Mesendoderm (in vitro differentiated cells): ENCODE measurements around the gene ALDH3B1.

Experiments used
- DNase-seq: peaks from one replicate; pipeline ENCODE4 v3.0.0; 2013
- H2AK5ac ChIP-seq: 2 replicates; pipeline ENCODE4 v1.6.1; 2013; ENCODE audit warnings: low read length, inconsistent platforms
- H2BK120ac ChIP-seq: 2 replicates; pipeline ENCODE4 v1.6.1; 2013; ENCODE audit warnings: low read depth, mild to moderate bottlenecking, low read length, moderate library complexity, mixed read lengths
- H2BK15ac ChIP-seq: replicated peaks from 2 replicates; pipeline ENCODE4 v1.6.1; 2013; ENCODE audit warnings: low read depth, mild to moderate bottlenecking, moderate library complexity
- H2BK5ac ChIP-seq: 2 replicates; pipeline ENCODE4 v1.6.1; 2013; ENCODE audit warnings: low read length, inconsistent platforms
- H3K18ac ChIP-seq: 2 replicates; pipeline ENCODE4 v1.6.1; 2013; ENCODE audit warnings: mild to moderate bottlenecking, low read length, mixed read lengths
- H3K23ac ChIP-seq: one replicate; pipeline ENCODE4 v1.6.1; 2013; ENCODE audit warnings: low read length
- H3K27ac ChIP-seq: 2 replicates; pipeline ENCODE4 v1.5.1; 2013; ENCODE audit warnings: low read depth, mild to moderate bottlenecking, inconsistent platforms, low read length, moderate library complexity
- H3K27me3 ChIP-seq: 2 replicates; pipeline ENCODE4 v1.6.1; 2013; ENCODE audit warnings: low read length, control low read depth, mild to moderate bottlenecking, inconsistent platforms; ENCODE audit not compliant: insufficient read depth, poor library complexity
- H3K36me3 ChIP-seq: 2 replicates; pipeline ENCODE4 v1.6.1; 2013; ENCODE audit warnings: low read length, inconsistent platforms; ENCODE audit not compliant: control insufficient read depth, insufficient read depth
- H3K4ac ChIP-seq: one replicate; pipeline ENCODE4 v1.6.1; 2013; ENCODE audit warnings: low read depth, mild to moderate bottlenecking, low read length, moderate library complexity
- H3K4me1 ChIP-seq: 2 replicates; pipeline ENCODE4 v1.6.1; 2013; ENCODE audit warnings: low read depth, low read length, inconsistent platforms; ENCODE audit not compliant: control insufficient read depth
- H3K4me2 ChIP-seq: 2 replicates; pipeline ENCODE4 v1.6.1; 2013; ENCODE audit warnings: low read length
- H3K4me3 ChIP-seq: 2 replicates; pipeline ENCODE4 v1.5.1; 2013; ENCODE audit warnings: mild to moderate bottlenecking, low read length
- H3K56ac ChIP-seq: one replicate; pipeline ENCODE4 v1.6.1; 2013; ENCODE audit warnings: low read length
- H3K79me1 ChIP-seq: 2 replicates; pipeline ENCODE4 v1.6.1; 2013; ENCODE audit warnings: low read length, inconsistent platforms
- H3K79me2 ChIP-seq: 2 replicates; pipeline ENCODE4 v1.6.1; 2013; ENCODE audit warnings: mild to moderate bottlenecking, low read length; ENCODE audit not compliant: control insufficient read depth, insufficient read depth
- H3K9ac ChIP-seq: 2 replicates; pipeline ENCODE4 v1.6.1; 2013; ENCODE audit warnings: low read length, inconsistent platforms
- H4K5ac ChIP-seq: one replicate; pipeline ENCODE4 v1.6.1; 2013; ENCODE audit warnings: low read length
- H4K8ac ChIP-seq: one replicate; pipeline ENCODE4 v1.6.1; 2013; ENCODE audit warnings: low read depth, mild to moderate bottlenecking, control low read depth, low read length, moderate library complexity
- WGBS: extraction: QIAGEN DNeasy Blood & Tissue Kit; methylation state at CpG from one replicate; pipeline ENCODE4 v1.1.7; 2013; ENCODE audit warnings: low lambda C conversion rate, missing lambda C conversion rate; ENCODE audit not compliant: insufficient coverage; ENCODE audit errors: extremely low coverage; 5-methylcytosine and 5-hydroxymethylcytosine counted together

The ALDH3B1 gene

GRCh38 chr11:68043029-68043348 is 32.9 kb downstream of the ALDH3B1 start:
- no peaks in the 10 kb centered on the region for H3K79me2 ChIP-seq
- H3K4me1 ChIP-seq = peaks cover 5% of the 10 kb centered on the region
- no peak overlapping the region for H3K56ac ChIP-seq
- H2BK120ac ChIP-seq = no peak overlapping the region
- H4K8ac ChIP-seq = no peak overlapping the region
- no peak overlapping the region for H3K18ac ChIP-seq
- H2AK5ac ChIP-seq = no peak overlapping the region
- no peak overlapping the region for H3K4ac ChIP-seq
- no peak overlapping the region for H3K9ac ChIP-seq
- no peaks in the 10 kb centered on the region for H3K27me3 ChIP-seq
- H2BK15ac ChIP-seq = no peak overlapping the region
- no peak overlapping the region for H3K4me2 ChIP-seq
- no peak overlapping the region for H3K23ac ChIP-seq
- H3K27ac ChIP-seq = no peak overlapping the region
- no peaks in the 10 kb centered on the region for H3K36me3 ChIP-seq
- no CpG with 5 or more reads among the region's 8 CpGs for WGBS
- H3K79me1 ChIP-seq = no peaks in the 10 kb centered on the region
- no peak overlapping the region for H2BK5ac ChIP-seq
- H4K5ac ChIP-seq = no peak overlapping the region
- H3K4me3 ChIP-seq = no peak overlapping the region
- no peak for DNase-seq

DNA sequence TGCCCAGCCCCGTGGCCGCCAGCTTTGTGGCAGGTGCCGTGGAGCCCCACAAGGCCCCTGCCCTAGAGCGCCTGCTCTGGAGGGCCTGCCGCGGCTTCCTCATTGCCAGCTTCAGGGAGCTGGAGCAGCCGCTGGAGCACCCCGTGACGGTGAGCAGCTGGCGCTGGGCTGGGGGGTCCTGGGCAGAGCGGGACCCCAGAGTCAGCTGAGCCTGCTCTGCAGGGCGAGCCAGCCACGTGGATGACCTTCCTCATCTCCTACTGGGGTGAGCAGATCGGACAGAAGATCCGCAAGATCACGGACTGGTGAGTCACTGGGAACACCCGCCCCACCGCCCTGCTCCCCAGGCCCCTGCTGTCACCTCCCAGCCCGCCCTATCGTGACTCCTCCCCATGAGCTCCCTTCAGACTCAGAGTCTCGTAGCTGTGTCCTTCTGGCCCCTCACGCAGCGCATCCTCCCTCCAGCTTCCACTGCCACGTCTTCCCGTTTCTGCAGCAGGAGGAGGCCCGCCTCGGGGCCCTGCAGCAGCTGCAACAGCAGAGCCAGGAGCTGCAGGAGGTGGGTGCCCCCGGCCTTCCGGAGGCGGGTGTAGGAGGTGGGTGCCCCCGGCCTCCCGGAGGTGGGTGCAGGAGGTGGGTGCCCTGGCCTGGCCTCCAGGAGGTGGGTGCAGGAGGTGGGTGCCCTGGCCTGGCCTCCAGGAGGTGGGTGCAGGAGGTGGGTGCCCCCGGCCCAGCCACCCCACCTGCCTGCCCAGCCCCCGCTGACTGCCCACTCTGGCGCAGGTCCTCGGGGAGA is 33.4 kb downstream of the ALDH3B1 start:
- H2BK15ac ChIP-seq = no peak overlapping the region
- no peak overlapping the region for H3K4ac ChIP-seq
- H4K5ac ChIP-seq = no peak overlapping the region
- no peak overlapping the region for H2AK5ac ChIP-seq
- H3K4me1 ChIP-seq = peaks cover 5% of the 10 kb centered on the region
- no peaks in the 10 kb centered on the region for H3K79me2 ChIP-seq
- no peaks in the 10 kb centered on the region for H3K27me3 ChIP-seq
- H3K56ac ChIP-seq = no peak overlapping the region
- no peak for DNase-seq
- no peaks in the 10 kb centered on the region for H3K79me1 ChIP-seq
- H2BK5ac ChIP-seq = no peak overlapping the region
- no peak overlapping the region for H4K8ac ChIP-seq
- H3K4me2 ChIP-seq = no peak overlapping the region
- H3K9ac ChIP-seq = no peak overlapping the region
- no peak overlapping the region for H3K4me3 ChIP-seq
- no peak overlapping the region for H2BK120ac ChIP-seq
- no peak overlapping the region for H3K27ac ChIP-seq
- H3K23ac ChIP-seq = no peak overlapping the region
- no peaks in the 10 kb centered on the region for H3K36me3 ChIP-seq
- H3K18ac ChIP-seq = no peak overlapping the region
- no CpG with 5 or more reads among the region's 36 CpGs for WGBS

- no peak overlapping the region for H3K27ac ChIP-seq
These were observed 34.2 kb downstream of the ALDH3B1 start for GRCh38 chr11:68044145-68044813.

GRCh38 chr11:68044898-68045351 is 34.8 kb downstream of the ALDH3B1 start:
- no peak overlapping the region for H4K8ac ChIP-seq
- H3K4ac ChIP-seq = no peak overlapping the region
- H3K23ac ChIP-seq = no peak overlapping the region
- H4K5ac ChIP-seq = no peak overlapping the region
- H2AK5ac ChIP-seq = no peak overlapping the region
- H3K4me3 ChIP-seq = no peak overlapping the region
- no peak overlapping the region for H3K56ac ChIP-seq
- no peak overlapping the region for H3K4me2 ChIP-seq
- H3K79me2 ChIP-seq = no peaks in the 10 kb centered on the region
- H3K79me1 ChIP-seq = no peaks in the 10 kb centered on the region
- H3K36me3 ChIP-seq = no peaks in the 10 kb centered on the region
- peaks cover 3% of the 10 kb centered on the region for H3K4me1 ChIP-seq
- no peak overlapping the region for H2BK15ac ChIP-seq
- no peak overlapping the region for H2BK5ac ChIP-seq
- H3K18ac ChIP-seq = no peak overlapping the region
- H3K27me3 ChIP-seq = no peaks in the 10 kb centered on the region
- no peak overlapping the region for H3K9ac ChIP-seq
- WGBS = no CpG with 5 or more reads among the region's 18 CpGs
- no peak for DNase-seq
- H2BK120ac ChIP-seq = no peak overlapping the region
- no peak overlapping the region for H3K27ac ChIP-seq

More at GRCh38 chr11:68044145-68044813, 34.2 kb downstream of the ALDH3B1 start:
- Histone ChIP-seq H4K5ac (no peak overlapping the region), H3K4ac (no peak overlapping the region), H3K79me1 (no peaks in the 10 kb centered on the region), H3K4me1 (peaks cover 5% of the 10 kb centered on the region), H3K27me3 (no peaks in the 10 kb centered on the region), H3K23ac (no peak overlapping the region), H2BK15ac (no peak overlapping the region), H3K18ac (no peak overlapping the region), H2AK5ac (no peak overlapping the region), H3K79me2 (no peaks in the 10 kb centered on the region), H3K4me3 (no peak overlapping the region), H2BK120ac (no peak overlapping the region), H3K36me3 (no peaks in the 10 kb centered on the region), H3K9ac (no peak overlapping the region), H3K56ac (no peak overlapping the region), H2BK5ac (no peak overlapping the region), H3K4me2 (no peak overlapping the region), H4K8ac (no peak overlapping the region)
- no peak for DNase-seq
- WGBS = no CpG with 5 or more reads among the region's 24 CpGs

DNA sequence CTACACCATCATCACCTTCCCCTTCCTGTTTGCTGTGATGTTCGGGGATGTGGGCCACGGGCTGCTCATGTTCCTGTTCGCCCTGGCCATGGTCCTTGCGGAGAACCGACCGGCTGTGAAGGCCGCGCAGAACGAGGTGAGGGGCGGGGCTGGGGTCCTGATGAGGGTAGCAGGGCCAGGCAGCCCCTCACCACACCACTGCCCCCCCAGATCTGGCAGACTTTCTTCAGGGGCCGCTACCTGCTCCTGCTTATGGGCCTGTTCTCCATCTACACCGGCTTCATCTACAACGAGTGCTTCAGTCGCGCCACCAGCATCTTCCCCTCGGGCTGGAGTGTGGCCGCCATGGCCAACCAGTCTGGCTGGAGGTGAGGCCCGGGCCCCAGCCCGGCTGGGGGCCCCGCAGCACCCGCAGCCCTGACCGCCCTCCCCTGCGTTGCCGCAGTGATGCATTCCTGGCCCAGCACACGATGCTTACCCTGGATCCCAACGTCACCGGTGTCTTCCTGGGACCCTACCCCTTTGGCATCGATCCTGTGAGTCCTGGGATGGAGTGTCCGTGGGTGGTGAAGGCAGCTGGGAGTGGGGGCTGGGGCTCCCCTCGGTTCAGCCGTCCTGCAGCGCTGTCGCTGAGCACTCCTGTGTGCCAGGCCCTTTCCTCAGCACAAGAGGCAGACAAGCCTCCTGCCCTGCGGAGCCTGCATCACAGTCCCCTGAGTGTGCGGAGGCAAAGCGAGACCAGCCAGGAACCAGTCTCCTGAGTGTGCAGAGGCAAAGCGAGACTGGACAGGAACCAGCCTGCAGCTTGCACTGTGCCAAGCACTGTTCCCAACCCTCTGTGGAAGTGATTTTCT is 37.5 kb downstream of the ALDH3B1 start:
- Histone ChIP-seq H4K8ac (no peak overlapping the region), H3K23ac (no peak overlapping the region), H3K9ac (no peak overlapping the region), H2BK5ac (no peak overlapping the region), H3K27me3 (no peaks in the 10 kb centered on the region), H3K4ac (no peak overlapping the region), H3K79me2 (no peaks in the 10 kb centered on the region), H3K56ac (no peak overlapping the region), H3K4me1 (no peaks in the 10 kb centered on the region), H2BK120ac (no peak overlapping the region), H4K5ac (no peak overlapping the region), H3K4me2 (no peak overlapping the region), H3K79me1 (no peaks in the 10 kb centered on the region), H3K4me3 (no peak overlapping the region), H2AK5ac (no peak overlapping the region), H3K36me3 (peaks cover 1% of the 10 kb centered on the region), H3K27ac (no peak overlapping the region), H2BK15ac (no peak overlapping the region), H3K18ac (no peak overlapping the region)
- no CpG with 5 or more reads among the region's 37 CpGs for WGBS
- no peak for DNase-seq
